ENCODE results near the gene RASGRP4. TPM values are rescaled to one million over a fixed set of nuclear protein-coding genes. Genes with fewer than 3 reads are reported as not detected.
"Not testable (repeated sequence)": the region's sequence is repeated elsewhere in the genome, so short reads cannot be mapped to it uniquely, and the experiment has no call there.

The RASGRP4 gene
- total and polyA plus RNA-seq, 2 donors (not counting 1 experiment from before 2014, with no cell fraction given) = not detected

- no peaks in the 10 kb centered on the region for H3K36me3 ChIP-seq (ENCODE audit: control insufficient read depth, insufficient read depth, low read length)
- H2AFZ ChIP-seq (ENCODE audit: low read length) = no peak overlapping the region
- H4K20me1 ChIP-seq (ENCODE audit: control insufficient read depth, extremely low read depth, insufficient read depth, low read length) = no peaks in the 10 kb centered on the region
- no peaks in the 10 kb centered on the region for H3K4me1 ChIP-seq (ENCODE audit: control insufficient read depth, extremely low read depth, insufficient read depth, low read length)
- no peak overlapping the region for H3K4me2 ChIP-seq (ENCODE audit: extremely low read depth, insufficient read depth, low read length)
- no peaks in the 10 kb centered on the region for H3K27me3 ChIP-seq (ENCODE audit: control insufficient read depth, insufficient read depth, low read length)
- TF ChIP-seq, protein P1, sequence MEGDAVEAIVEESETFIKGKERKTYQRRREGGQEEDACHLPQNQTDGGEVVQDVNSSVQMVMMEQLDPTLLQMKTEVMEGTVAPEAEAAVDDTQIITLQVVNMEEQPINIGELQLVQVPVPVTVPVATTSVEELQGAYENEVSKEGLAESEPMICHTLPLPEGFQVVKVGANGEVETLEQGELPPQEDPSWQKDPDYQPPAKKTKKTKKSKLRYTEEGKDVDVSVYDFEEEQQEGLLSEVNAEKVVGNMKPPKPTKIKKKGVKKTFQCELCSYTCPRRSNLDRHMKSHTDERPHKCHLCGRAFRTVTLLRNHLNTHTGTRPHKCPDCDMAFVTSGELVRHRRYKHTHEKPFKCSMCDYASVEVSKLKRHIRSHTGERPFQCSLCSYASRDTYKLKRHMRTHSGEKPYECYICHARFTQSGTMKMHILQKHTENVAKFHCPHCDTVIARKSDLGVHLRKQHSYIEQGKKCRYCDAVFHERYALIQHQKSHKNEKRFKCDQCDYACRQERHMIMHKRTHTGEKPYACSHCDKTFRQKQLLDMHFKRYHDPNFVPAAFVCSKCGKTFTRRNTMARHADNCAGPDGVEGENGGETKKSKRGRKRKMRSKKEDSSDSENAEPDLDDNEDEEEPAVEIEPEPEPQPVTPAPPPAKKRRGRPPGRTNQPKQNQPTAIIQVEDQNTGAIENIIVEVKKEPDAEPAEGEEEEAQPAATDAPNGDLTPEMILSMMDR (conservative IDR thresholded peaks at IDR 0.05 in 1 of 2, IDR thresholded peaks at IDR 0.05 in 1 of 2; ENCODE audit: low read depth in 1 of 2, low read length in 2 of 2) = no peak
- TF ChIP-seq EZH2 (IDR thresholded peaks at IDR 0.05; ENCODE audit: low read length, missing control alignments) = no peak
- DNase-seq (ENCODE audit: low read depth in 2 of 2) = no peak
- no peaks in the 10 kb centered on the region for H3K9me3 ChIP-seq (ENCODE audit: control insufficient read depth, insufficient read depth, low read depth, low read length)
- no peak overlapping the region for H3K4me3 ChIP-seq (replicated peaks in 1 of 4; ENCODE audit: control extremely low read depth in 1 of 4, insufficient read depth in 1 of 4, low read depth in 3 of 4, low read length in 4 of 4)
- H3K79me2 ChIP-seq (ENCODE audit: control insufficient read depth, insufficient read depth, low read length) = no peaks in the 10 kb centered on the region
- no peak overlapping the region for H3K27ac ChIP-seq (ENCODE audit: insufficient read depth, low read length)
- no peak overlapping the region for H3K9ac ChIP-seq (ENCODE audit: insufficient read depth, low read length)
Observed at GRCh38 chr19:38412491-38412890, 13.5 kb downstream of the RASGRP4 start.

GRCh38 chr19:38411898-38412297, 14.1 kb downstream of the RASGRP4 start:
- not testable (repeated sequence) for H3K27me3 ChIP-seq (ENCODE audit: control insufficient read depth, insufficient read depth, low read length); H3K79me2 ChIP-seq (ENCODE audit: control insufficient read depth, insufficient read depth, low read length); H3K4me2 ChIP-seq (ENCODE audit: extremely low read depth, insufficient read depth, low read length); H3K4me1 ChIP-seq (ENCODE audit: control insufficient read depth, extremely low read depth, insufficient read depth, low read length); DNase-seq (ENCODE audit: low read depth in 2 of 2); H2AFZ ChIP-seq (ENCODE audit: low read length); H3K9ac ChIP-seq (ENCODE audit: insufficient read depth, low read length); H3K27ac ChIP-seq (ENCODE audit: insufficient read depth, low read length); H4K20me1 ChIP-seq (ENCODE audit: control insufficient read depth, extremely low read depth, insufficient read depth, low read length); H3K4me3 ChIP-seq (replicated peaks in 1 of 4; ENCODE audit: control extremely low read depth in 1 of 4, insufficient read depth in 1 of 4, low read depth in 3 of 4, low read length in 4 of 4); H3K36me3 ChIP-seq (ENCODE audit: control insufficient read depth, insufficient read depth, low read length); H3K9me3 ChIP-seq (ENCODE audit: control insufficient read depth, insufficient read depth, low read depth, low read length)

GRCh38 chr19:38411041-38411712, 14.8 kb downstream of the RASGRP4 start:
- Histone ChIP-seq H2AFZ (ENCODE audit: low read length) (no peak overlapping the region), H3K9ac (ENCODE audit: insufficient read depth, low read length) (no peak overlapping the region), H3K4me2 (ENCODE audit: extremely low read depth, insufficient read depth, low read length) (no peak overlapping the region), H3K4me1 (ENCODE audit: control insufficient read depth, extremely low read depth, insufficient read depth, low read length) (no peaks in the 10 kb centered on the region), H3K79me2 (ENCODE audit: control insufficient read depth, insufficient read depth, low read length) (no peaks in the 10 kb centered on the region), H3K36me3 (ENCODE audit: control insufficient read depth, insufficient read depth, low read length) (peaks cover 2% of the 10 kb centered on the region), H3K9me3 (ENCODE audit: control insufficient read depth, insufficient read depth, low read depth, low read length) (no peaks in the 10 kb centered on the region), H3K27ac (ENCODE audit: insufficient read depth, low read length) (no peak overlapping the region), H4K20me1 (ENCODE audit: control insufficient read depth, extremely low read depth, insufficient read depth, low read length) (no peaks in the 10 kb centered on the region), H3K4me3 (replicated peaks in 1 of 4; ENCODE audit: control extremely low read depth in 1 of 4, insufficient read depth in 1 of 4, low read depth in 3 of 4, low read length in 4 of 4) (no peak overlapping the region), H3K27me3 (ENCODE audit: control insufficient read depth, insufficient read depth, low read length) (no peaks in the 10 kb centered on the region)
- no peak for DNase-seq (ENCODE audit: low read depth in 2 of 2)
- TF ChIP-seq, protein P1 (conservative IDR thresholded peaks at IDR 0.05 in 1 of 2, IDR thresholded peaks at IDR 0.05 in 1 of 2; ENCODE audit: low read depth in 1 of 2, low read length in 2 of 2) = no peak
- no peak for TF ChIP-seq EZH2 (IDR thresholded peaks at IDR 0.05; ENCODE audit: low read length, missing control alignments)

DNA sequence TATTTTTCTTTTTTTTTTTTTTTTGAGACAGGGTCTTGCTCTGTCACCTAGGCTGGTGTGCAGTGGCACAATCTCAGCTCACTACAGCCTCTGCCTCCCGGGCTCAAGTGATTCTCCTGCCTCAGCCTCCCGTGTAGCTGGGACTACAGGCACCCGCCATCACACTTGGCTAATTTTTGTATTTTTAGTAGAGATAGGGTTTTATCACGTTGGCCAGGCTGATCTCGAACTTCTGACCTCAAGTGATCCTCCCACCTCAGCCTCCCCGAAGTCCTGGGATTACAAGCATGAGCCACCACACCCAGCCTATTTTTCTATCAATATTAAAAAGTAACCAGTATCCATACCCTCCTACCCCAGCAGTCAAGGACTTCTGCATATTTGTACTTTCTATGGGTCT, 15.6 kb downstream of the RASGRP4 start:
- not testable (repeated sequence) for H3K4me3 ChIP-seq (replicated peaks in 1 of 4; ENCODE audit: control extremely low read depth in 1 of 4, insufficient read depth in 1 of 4, low read depth in 3 of 4, low read length in 4 of 4); H3K36me3 ChIP-seq (ENCODE audit: control insufficient read depth, insufficient read depth, low read length); H3K4me1 ChIP-seq (ENCODE audit: control insufficient read depth, extremely low read depth, insufficient read depth, low read length); H4K20me1 ChIP-seq (ENCODE audit: control insufficient read depth, extremely low read depth, insufficient read depth, low read length); H3K27ac ChIP-seq (ENCODE audit: insufficient read depth, low read length); H3K4me2 ChIP-seq (ENCODE audit: extremely low read depth, insufficient read depth, low read length); H3K27me3 ChIP-seq (ENCODE audit: control insufficient read depth, insufficient read depth, low read length); H2AFZ ChIP-seq (ENCODE audit: low read length); DNase-seq (ENCODE audit: low read depth in 2 of 2); H3K9me3 ChIP-seq (ENCODE audit: control insufficient read depth, insufficient read depth, low read depth, low read length); H3K79me2 ChIP-seq (ENCODE audit: control insufficient read depth, insufficient read depth, low read length); H3K9ac ChIP-seq (ENCODE audit: insufficient read depth, low read length)
